Dendritic cell treated with granulocyte-macrophage colony-stimulating factor and Interleukin-4, amounts not matched to agents 40 ng/mL and 50 ng/mL, for 4 days (primary cell): ENCODE results near the gene RXRA.

ENCODE experiments used
- H3K27ac Mint-ChIP-seq: one replicate; pipeline ENCODE4 v1.8.0; 2022; ENCODE audit warnings: mild to moderate bottlenecking, mixed read lengths
- H3K27me3 Mint-ChIP-seq: one replicate; pipeline ENCODE4 v1.8.0; 2022; ENCODE audit warnings: mild to moderate bottlenecking, mixed read lengths
- H3K36me3 Mint-ChIP-seq: one replicate; pipeline ENCODE4 v1.8.0; 2022; ENCODE audit warnings: low read depth, mixed read lengths
- H3K4me1 Mint-ChIP-seq: one replicate; pipeline ENCODE4 v1.8.0; 2022; ENCODE audit warnings: low read depth, mixed read lengths
- H3K4me3 Mint-ChIP-seq: one replicate; pipeline ENCODE4 v1.8.0; 2022; ENCODE audit warnings: mild to moderate bottlenecking, moderate library complexity, mixed read lengths
- H3K9me3 Mint-ChIP-seq: one replicate; pipeline ENCODE4 v1.8.0; 2022; ENCODE audit warnings: mixed read lengths
- intact Hi-C: fragments of 100-400 bp; cut with micrococcal nuclease; formaldehyde crosslinking; loops from one replicate; pipeline ENCODE4 v1.15.0; 2022

Gene RXRA

GRCh38 chr9:134360180-134360759 lies 34.0 kb downstream of the RXRA start:
- Mint-ChIP-seq H3K36me3 (peaks cover 50% of the 10 kb centered on the region), H3K4me1 (peaks cover 100% of the 10 kb centered on the region), H3K27me3 (no peaks in the 10 kb centered on the region), H3K4me3 (peak overlapping the region; percentile 51), H3K27ac (peak overlapping the region; percentile 78), H3K9me3 (no peaks in the 10 kb centered on the region)
- intact Hi-C loops: loop anchor here (5.0 kb wide), 1 partner anchor 33 kb away; the partner anchor contains the start of gene RXRA

- Mint-ChIP-seq H3K27ac (peak overlapping the region; percentile 78), H3K9me3 (no peaks in the 10 kb centered on the region), H3K4me1 (peaks cover 100% of the 10 kb centered on the region), H3K27me3 (no peaks in the 10 kb centered on the region), H3K36me3 (peaks cover 44% of the 10 kb centered on the region), H3K4me3 (peak overlapping the region; percentile 4)
- intact Hi-C loops: loop anchor here (5.0 kb wide), 1 partner anchor 34 kb away; the partner anchor contains the start of gene RXRA
These were observed 34.6 kb downstream of the RXRA start for GRCh38 chr9:134360897-134361296.

- Mint-ChIP-seq H3K27ac (no peak overlapping the region), H3K36me3 (peaks cover 39% of the 10 kb centered on the region), H3K4me1 (peaks cover 99% of the 10 kb centered on the region), H3K9me3 (no peaks in the 10 kb centered on the region), H3K4me3 (no peak overlapping the region), H3K27me3 (no peaks in the 10 kb centered on the region)
- intact Hi-C loops: loop anchor here (5.0 kb wide), 1 partner anchor 34 kb away; the partner anchor contains the start of gene RXRA
These were observed 35.2 kb downstream of the RXRA start for GRCh38 chr9:134361426-134361825.

GRCh38 chr9:134361843-134362414 lies 35.7 kb downstream of the RXRA start:
- H3K36me3 Mint-ChIP-seq: peaks cover 40% of the 10 kb centered on the region
- no peak overlapping the region for H3K4me3 Mint-ChIP-seq
- no peaks in the 10 kb centered on the region for H3K9me3 Mint-ChIP-seq
- no peak overlapping the region for H3K27ac Mint-ChIP-seq
- no peaks in the 10 kb centered on the region for H3K27me3 Mint-ChIP-seq
- H3K4me1 Mint-ChIP-seq: peaks cover 99% of the 10 kb centered on the region
- intact Hi-C loops: loop anchor here (5.0 kb wide), 1 partner anchor 35 kb away; the partner anchor contains the start of gene RXRA

- H3K4me1 Mint-ChIP-seq: peaks cover 96% of the 10 kb centered on the region
- peak overlapping the region; percentile 71 for H3K27ac Mint-ChIP-seq
- no peaks in the 10 kb centered on the region for H3K27me3 Mint-ChIP-seq
- H3K4me3 Mint-ChIP-seq: no peak overlapping the region
- H3K36me3 Mint-ChIP-seq: peaks cover 39% of the 10 kb centered on the region
- H3K9me3 Mint-ChIP-seq: no peaks in the 10 kb centered on the region
- intact Hi-C loops: loop anchor here (5.0 kb wide), 1 partner anchor 36 kb away; the partner anchor contains the start of gene RXRA
These were observed 37.2 kb downstream of the RXRA start for GRCh38 chr9:134363450-134363849.

GRCh38 chr9:134364391-134365114 lies 38.3 kb downstream of the RXRA start:
- Mint-ChIP-seq H3K4me3 (peak overlapping the region; percentile 14), H3K27ac (peak overlapping the region; percentile 91), H3K36me3 (peaks cover 42% of the 10 kb centered on the region), H3K27me3 (no peaks in the 10 kb centered on the region), H3K4me1 (peaks cover 96% of the 10 kb centered on the region), H3K9me3 (no peaks in the 10 kb centered on the region)
- intact Hi-C loops: loop anchor here (5.0 kb wide), 1 partner anchor 37 kb away; the partner anchor contains the start of gene RXRA

GRCh38 chr9:134365115-134365596 lies 38.9 kb downstream of the RXRA start:
- no peak overlapping the region for H3K4me3 Mint-ChIP-seq
- H3K27ac Mint-ChIP-seq: peak overlapping the region; percentile 91
- no peaks in the 10 kb centered on the region for H3K9me3 Mint-ChIP-seq
- peaks cover 44% of the 10 kb centered on the region for H3K36me3 Mint-ChIP-seq
- intact Hi-C loops: no loop called here
- peaks cover 96% of the 10 kb centered on the region for H3K4me1 Mint-ChIP-seq
- H3K27me3 Mint-ChIP-seq: no peaks in the 10 kb centered on the region

GRCh38 chr9:134365791-134366222 lies 39.6 kb downstream of the RXRA start:
- peaks cover 96% of the 10 kb centered on the region for H3K4me1 Mint-ChIP-seq
- peaks cover 50% of the 10 kb centered on the region for H3K36me3 Mint-ChIP-seq
- intact Hi-C loops: no loop called here
- H3K27me3 Mint-ChIP-seq: no peaks in the 10 kb centered on the region
- H3K9me3 Mint-ChIP-seq: no peaks in the 10 kb centered on the region
- peak overlapping the region; percentile 91 for H3K27ac Mint-ChIP-seq
- H3K4me3 Mint-ChIP-seq: no peak overlapping the region

GRCh38 chr9:134366223-134367031 lies 40.2 kb downstream of the RXRA start:
- H3K27me3 Mint-ChIP-seq: no peaks in the 10 kb centered on the region
- H3K4me1 Mint-ChIP-seq: peaks cover 96% of the 10 kb centered on the region
- H3K36me3 Mint-ChIP-seq: peaks cover 47% of the 10 kb centered on the region
- H3K27ac Mint-ChIP-seq: peak overlapping the region; percentile 91
- H3K9me3 Mint-ChIP-seq: no peaks in the 10 kb centered on the region
- peak overlapping the region; percentile 55 for H3K4me3 Mint-ChIP-seq
- intact Hi-C loops: no loop called here

- Mint-ChIP-seq H3K36me3 (peaks cover 40% of the 10 kb centered on the region), H3K9me3 (no peaks in the 10 kb centered on the region), H3K27me3 (no peaks in the 10 kb centered on the region), H3K4me3 (peak overlapping the region; percentile 55), H3K4me1 (peaks cover 96% of the 10 kb centered on the region), H3K27ac (peak overlapping the region; percentile 91)
- intact Hi-C loops: no loop called here
These were observed 40.8 kb downstream of the RXRA start for GRCh38 chr9:134367061-134367460.

GRCh38 chr9:134367791-134368490 lies 41.7 kb downstream of the RXRA start:
- H3K27ac Mint-ChIP-seq: peak overlapping the region; percentile 33
- H3K9me3 Mint-ChIP-seq: no peaks in the 10 kb centered on the region
- intact Hi-C loops: no loop called here
- no peaks in the 10 kb centered on the region for H3K27me3 Mint-ChIP-seq
- no peak overlapping the region for H3K4me3 Mint-ChIP-seq
- peaks cover 96% of the 10 kb centered on the region for H3K4me1 Mint-ChIP-seq
- H3K36me3 Mint-ChIP-seq: peaks cover 36% of the 10 kb centered on the region

- H3K36me3 Mint-ChIP-seq: peaks cover 36% of the 10 kb centered on the region
- peaks cover 96% of the 10 kb centered on the region for H3K4me1 Mint-ChIP-seq
- intact Hi-C loops: no loop called here
- no peaks in the 10 kb centered on the region for H3K27me3 Mint-ChIP-seq
- H3K4me3 Mint-ChIP-seq: no peak overlapping the region
- no peaks in the 10 kb centered on the region for H3K9me3 Mint-ChIP-seq
- H3K27ac Mint-ChIP-seq: peak overlapping the region; percentile 33
These were observed 42.3 kb downstream of the RXRA start for GRCh38 chr9:134368571-134368970.
